Putamen (tissue), 1 donor: ENCODE data around the gene BPIFB4.
"Not testable (repeated sequence)": the region's sequence is repeated elsewhere in the genome, so short reads cannot be mapped to it uniquely, and the experiment has no call there.

Source experiments
- DNase-seq: peaks from one replicate; pipeline ENCODE4 v3.0.0-alpha.2; 2016; ENCODE audit warnings: low spot score

The BPIFB4 gene

DNA sequence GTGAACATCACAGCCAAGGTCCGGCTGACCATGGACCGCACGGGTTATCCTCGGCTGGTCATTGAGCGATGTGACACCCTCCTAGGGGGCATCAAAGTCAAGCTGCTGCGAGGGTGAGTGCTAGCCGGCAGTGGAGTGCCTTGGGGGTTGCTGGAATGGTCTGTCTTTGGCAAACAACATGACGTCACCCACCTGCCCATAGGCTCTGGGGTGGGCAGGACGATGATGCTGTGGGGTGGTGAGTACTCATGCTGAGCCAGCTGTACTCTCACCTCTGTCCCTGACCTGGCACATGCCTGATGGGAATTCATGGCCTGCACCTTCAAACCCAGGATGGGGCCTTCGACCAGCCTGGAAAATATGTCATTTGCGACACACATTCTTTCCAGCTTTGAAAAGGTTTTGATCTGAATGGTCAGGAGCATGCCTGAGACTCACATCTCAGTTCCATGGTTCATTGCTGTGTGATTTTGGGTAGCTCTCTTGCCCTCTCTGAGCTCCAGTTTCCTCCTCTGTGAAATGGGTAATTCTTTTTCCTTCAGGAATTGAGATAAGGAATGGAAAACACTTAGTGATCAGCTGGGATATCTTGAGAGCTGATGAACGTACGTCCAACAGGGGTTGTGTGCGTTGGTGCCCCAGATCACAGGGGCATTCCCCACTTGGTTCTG, 6.7 kb downstream of the BPIFB4 start:
- DNase-seq: no peak

DNA sequence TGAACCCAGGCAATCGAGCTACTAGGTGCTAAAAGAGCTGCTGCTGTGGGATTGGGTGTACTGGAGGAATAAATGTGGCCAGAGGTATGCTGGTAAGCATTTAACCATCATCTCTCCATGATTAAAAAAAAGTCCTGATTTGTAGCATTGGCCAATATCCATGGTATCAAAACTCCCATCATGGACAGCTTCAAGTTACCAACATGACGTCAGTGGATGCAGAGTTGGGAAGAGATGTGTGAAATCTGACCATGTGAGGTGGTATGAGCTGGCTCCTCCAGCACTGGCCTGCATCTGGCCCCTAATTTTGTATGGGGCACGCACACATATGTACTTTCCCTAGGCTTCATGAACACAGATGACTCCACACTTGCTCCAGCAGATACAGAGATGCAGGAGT, 11.7 kb downstream of the BPIFB4 start:
- DNase-seq: no peak

DNA sequence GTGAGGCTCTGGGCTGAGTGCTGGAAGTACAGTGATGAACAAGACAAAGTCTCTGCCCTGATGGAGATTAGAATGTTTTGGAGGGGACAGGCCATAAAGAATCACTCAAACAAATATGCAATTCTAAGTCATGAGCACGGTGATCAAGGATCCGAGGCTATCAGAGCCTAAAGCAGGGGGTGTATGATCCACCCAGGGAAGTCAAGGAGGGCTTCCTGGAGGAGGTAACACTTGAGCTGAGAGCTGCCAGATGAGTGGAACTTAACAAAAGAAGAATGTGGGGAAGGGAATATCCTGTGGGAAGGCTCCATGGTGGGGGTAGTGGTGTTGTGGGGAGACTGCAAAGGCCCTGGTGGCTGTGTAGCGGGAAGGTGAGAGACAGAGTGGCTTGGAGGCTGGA, 12.2 kb downstream of the BPIFB4 start:
- no peak for DNase-seq

DNA sequence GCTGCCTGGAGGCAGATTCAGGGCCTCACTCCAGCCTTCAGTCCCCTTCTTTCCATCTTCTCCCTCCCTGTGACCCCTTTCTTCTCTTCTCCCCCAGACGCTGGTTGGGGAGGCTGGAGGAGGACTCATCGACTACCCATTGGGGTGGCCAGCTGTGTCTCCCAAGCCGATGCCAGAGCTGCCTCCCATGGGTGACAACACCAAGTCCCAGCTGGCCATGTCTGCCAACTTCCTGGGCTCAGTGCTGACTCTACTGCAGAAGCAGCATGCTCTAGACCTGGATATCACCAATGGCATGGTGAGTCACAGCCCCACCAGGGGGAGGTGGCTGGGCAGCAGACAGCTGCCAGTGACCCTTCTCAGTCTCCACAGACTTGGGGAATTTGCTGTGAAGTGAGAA, 12.9 kb downstream of the BPIFB4 start:
- DNase-seq: no peak

DNA sequence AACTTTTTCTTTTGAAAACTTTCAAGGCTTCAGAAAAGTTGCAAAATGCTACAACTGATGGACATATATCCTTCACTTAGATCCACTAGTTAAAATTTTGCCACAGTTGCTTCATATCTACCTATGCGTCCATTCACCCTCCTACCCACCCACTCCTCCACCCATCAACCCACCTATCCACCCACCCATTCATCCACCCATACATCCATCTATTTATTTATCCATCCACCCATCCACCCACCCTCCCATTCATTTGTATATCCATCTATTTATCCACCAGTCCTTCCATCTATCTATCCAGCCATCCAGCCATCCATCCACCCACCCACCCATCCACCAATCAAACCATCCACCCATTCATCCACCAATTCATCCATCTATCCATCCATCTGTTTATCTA, 13.6 kb downstream of the BPIFB4 start:
- no peak for DNase-seq

DNA sequence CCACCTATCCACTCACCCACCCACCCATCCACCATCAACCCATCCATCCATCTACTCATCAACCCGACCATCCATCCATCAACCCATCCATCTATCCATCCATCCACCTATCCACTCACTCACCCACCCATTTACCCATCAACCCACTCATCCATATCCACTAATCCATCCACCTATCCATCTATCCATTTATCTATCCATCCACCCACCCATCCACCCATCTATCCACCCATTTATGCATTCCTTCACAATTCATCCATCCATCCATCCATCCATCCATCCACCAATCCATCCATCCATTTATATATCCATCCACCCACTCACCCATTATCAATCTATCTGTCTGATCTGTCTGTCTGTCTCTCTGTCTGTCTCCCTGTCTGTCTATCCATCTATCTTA, 14.1 kb downstream of the BPIFB4 start:
- no peak for DNase-seq

DNA sequence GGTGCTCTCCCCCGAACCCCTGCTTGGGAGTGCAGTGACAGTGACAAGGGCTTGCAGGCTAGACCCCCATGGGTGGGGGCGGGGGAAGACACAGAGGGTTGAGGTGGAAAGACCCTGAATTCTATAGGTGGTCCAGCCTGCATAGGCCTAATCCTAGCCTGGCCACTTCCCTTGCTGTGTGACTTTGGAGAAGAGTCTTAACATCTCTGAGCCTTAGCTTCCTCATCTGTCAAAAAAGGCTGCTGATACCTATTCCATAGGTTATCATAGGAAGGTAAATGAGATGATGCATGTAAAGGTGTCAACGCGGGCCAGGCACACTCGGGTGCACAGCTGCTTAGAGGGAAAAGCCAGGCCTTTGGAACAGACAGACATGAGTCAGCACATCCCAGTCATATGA, 15.8 kb downstream of the BPIFB4 start:
- DNase-seq: no peak

DNA sequence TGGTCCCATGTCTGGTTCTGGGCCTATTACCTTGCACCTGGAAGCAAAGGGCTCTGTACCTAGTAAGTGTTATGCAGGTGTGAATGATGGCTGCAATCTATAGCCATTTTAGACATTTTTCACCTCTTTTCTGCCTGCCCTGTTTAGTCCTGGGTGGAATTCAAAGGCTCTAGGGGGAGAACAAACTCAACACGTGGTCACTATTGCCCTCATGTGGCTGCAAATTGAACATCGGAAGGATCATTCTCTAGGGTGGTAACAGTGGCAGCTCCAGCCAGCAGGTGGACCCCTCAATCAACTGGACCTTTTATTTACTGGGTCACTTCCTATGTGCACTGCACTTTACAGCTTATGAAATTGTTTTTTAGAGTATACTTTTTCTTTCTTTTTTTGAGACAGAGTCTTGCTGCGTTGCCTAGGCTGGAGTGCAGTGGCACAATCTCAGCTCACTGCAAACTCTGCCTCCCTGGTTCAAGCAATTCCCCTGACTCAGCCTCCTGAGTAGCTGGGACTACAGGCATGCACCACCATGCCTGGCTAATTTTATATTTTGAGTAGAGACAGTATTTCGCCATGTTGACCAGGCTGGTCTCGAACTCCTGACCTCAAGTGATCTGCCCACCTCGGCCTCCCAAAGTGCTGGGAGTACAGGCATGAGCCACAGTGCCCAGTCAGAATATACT, 16.6 kb downstream of the BPIFB4 start:
- peak; percentile 73 for DNase-seq

DNA sequence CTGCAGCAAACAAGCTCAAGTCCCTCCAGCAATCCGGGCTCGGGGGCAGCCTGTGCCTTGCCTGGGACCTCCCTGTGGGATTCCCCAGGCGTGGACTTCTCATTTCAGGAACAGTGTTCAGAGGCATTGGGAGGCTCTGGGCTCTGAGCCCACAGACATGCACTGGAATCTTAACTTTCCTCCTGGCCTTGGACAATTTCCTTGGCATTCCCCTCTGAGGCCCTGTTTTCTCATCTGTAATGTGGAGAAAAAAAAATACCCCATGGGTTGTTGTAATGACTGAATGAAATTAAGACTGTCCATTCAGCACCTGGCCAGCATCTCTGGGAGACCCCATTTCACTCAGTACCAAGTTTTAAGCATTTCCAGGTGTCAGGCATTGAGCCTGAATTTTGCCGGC, 17.6 kb downstream of the BPIFB4 start:
- no peak for DNase-seq

DNA sequence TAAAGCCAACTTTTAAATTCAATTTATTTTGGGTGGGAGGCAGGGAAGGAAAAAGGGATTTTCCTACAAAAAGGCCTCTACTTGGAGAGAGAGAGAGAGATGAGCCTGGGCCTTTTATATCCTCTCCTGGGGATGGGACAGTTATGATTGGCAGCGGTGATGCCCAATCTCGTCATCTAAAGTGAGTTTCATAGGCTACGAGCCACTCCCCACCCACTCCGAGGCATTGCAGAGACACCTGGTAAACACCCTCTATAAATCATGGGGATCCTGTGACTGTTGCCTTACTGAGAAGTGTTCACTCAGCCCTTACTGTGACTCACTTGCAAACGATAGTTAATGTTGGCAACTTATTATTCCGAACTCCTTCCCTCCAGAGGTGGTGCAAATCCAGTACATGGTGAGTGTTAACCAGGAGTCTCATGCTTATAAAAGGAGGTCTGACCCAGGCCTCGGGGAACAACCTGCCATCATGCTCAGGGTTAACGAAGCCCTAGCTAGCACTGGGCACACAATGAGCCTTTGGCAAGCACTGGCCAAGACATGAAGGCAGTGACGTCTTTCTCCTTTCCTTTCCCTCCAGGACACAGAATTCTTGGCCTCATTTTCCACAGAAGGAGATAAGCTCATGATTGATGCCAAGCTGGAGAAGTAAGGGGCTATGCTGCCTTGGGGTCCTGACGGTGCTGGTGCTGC, 20.5 kb downstream of the BPIFB4 start:
- DNase-seq: no peak

DNA sequence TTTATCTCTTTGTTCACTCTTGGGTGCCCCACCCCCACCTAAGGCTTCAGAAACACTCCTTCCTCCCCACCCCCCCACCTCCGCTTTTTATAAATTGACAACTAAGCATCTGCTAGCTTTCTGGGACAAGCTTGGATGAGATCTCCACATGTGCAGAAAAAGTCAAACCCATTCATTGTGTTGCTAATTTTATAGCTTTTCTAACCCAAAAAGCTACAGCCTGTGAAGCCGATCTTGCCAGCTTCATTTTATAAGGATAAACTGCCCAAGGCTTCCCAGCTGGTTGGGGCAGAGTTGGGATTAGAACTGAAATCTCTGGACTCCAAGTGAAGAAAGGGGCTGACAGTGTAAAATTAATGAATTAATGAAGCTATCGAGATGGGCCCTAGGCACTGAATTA, 24.1 kb downstream of the BPIFB4 start:
- DNase-seq: no peak

DNA sequence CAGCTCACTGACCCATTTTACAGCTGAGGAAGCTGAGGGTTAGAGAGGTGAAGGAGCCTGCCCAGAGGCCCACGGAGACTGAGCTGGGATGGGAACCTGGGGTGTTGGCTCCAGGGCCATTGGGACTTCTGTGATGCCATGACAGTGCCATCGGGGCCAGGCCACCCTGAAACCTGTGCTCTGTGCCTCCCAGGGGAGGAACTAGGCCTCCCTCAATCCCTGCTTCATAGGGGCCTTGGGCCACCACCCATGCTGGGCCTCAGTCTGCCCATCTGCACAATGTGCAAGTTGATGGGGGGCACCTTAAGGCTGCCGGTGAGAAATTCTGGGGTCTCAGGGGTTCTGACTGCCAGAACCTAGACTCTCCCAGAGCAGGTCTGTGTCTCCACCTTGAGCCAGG, 24.9 kb downstream of the BPIFB4 start:
- DNase-seq: no peak

DNA sequence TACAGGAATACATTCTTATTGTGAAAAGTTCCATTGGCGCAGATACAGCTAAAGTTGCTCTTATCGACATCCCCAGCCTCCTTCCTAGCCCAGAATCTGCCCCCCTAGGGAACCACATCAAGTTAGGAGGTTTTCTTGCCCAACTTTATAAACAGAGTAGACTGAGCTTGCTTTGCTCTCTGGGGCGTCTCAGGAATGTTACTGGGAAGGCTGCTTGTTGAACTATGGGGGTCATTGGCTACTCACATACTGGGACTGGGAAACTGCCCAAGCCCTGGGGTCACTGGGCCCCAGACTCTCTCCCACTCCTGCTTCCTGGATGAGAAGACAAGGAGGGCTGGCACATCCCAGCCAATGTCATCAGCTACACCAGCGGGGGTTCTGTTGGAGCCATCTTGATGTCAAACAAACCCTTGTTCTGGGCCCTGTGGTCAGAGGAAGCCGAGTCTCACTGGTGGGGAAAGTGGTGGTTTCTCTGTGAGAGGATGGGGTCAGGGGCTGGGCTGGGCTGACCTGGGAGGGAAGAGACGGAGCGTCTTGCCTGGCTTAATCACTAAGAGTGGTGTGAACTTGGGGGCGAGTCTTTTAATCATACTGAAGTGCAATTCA, 26.0 kb downstream of the BPIFB4 start:
- no peak for DNase-seq

DNA sequence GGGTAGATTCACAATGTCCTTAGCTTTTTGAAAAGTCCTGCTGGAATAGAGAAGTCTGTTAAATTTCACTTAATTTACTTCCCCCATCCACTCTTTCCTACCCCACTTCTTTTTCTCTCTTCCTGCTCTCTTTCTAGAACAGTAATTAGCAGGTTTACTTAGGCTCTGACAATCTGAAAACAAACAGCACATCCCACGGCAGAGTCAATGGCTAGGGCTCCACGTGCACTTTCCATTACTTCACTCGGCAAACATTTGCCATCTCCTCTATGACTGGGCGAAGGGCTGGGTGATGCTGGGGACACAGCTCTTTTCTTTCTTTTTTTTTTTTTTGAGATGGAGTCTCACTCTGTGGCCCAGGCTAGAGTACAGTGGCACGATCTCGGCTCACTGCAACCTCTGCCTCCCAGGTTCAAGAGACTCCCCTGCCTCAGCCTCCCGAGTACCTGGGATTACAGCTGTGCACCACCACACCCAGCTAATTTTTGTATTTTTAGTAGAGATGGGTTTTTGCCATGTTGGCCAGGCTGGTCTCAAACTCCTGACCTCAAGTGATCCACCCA, 26.7 kb downstream of the BPIFB4 start:
- DNase-seq: not testable (repeated sequence)

DNA sequence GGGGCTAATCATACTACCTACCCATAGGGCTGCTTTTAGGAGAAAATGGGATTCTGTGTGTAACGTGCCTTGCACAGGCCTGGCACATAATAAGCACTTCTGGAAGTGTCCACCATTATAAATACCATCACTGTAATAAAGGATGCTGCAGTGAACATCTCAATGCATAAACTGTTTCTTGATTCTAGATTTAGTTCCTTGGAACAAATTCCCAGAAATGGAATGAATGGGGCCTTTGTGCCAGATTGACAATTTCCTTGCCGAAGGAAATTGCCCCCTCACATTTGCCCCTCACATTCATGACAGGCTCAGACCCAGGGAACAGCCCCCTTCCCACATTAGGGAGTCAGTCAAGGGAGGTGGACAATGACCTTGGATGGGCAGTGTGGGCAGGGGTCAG, 29.2 kb downstream of the BPIFB4 start:
- no peak for DNase-seq

DNA sequence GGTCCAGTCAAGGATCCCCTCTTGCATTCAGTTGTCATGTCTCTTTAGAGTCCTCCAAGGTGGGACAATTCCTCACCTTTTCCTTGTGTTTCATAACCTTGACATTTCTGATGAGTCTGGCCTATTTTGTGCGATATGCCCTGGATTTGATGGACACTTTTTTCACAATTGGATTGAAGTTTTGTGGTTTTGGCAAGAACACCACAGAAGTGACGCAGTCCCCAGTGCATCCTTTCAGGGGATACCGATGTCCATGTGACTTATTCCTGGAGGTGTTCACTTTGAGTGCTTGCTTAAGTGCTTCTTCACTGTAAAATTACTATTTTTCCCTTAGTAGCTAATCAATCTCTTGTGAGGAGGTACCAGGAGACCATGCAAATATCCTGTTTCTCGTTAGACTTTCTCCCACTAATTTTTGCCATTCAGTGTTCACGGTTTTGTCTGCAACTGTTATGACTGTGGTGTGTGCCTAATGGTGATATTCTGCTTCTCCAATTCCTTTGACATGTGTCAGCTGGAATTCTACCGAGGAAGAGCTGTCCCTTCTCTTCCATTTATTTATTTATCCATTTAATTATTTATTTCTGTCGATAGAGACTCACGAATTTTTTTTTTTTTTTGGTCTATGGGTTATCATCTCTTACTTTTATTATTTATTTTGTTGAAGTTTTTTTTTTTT, 30.8 kb downstream of the BPIFB4 start:
- no peak for DNase-seq

DNA sequence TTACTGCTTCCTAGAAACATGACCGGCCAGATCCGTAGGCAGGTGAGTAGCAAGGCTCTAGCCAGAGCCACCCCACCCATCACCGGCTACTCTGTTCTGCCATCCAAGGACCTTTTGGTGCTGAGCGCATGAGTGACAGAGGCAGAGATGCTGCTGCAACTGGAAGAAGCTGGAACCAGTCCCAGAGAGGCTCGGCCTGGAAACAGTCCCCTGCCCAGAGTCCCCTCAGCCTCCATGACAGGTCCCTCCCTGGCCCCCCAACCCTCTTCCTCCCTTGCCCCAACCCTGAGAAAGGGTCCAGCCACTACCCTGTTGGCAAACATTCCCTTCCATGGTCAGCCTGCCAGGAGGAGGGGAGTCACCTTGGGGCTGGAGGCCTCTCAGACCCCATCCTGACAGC, 31.9 kb downstream of the BPIFB4 start:
- DNase-seq: no peak

DNA sequence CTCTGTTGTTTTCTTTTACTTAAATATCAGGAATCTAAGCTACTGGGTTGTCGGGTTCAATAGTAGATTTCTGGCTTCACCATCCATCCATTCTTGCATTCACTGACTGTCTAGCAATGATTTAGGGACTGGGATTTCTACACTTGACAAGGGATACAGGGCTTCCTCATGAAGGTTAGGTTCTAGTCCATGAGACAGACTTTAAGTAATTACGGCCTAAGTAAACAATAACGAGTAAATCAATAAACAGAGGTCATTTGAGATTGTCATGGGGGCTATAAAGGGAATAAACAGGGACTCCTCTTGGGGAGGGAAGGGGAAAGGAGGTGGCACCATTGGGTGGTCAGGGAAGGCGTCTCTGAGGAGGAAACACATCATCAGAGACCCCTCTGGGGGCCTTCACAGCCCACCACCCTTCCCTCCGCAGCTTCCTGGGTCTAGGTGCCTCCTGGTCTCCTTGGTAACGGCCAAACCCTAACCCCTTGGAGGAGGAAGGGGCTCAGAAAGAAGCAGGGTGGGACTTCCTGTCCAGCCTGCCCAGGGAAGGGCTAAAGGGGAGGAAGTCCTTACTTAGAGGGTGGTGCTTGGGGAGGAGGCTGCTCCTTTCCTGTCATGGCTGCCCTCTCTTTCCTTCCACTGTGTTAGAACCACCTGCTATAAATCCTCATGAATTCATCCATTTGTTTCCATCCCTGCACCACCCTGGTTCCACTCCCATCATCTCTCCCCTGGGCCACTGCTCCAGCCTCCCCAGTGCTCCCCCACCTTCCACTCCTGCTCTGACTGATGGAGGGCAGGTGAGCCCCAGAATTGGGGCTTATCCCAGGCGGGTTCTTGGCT, 33.3 kb downstream of the BPIFB4 start:
- no peak for DNase-seq

DNA sequence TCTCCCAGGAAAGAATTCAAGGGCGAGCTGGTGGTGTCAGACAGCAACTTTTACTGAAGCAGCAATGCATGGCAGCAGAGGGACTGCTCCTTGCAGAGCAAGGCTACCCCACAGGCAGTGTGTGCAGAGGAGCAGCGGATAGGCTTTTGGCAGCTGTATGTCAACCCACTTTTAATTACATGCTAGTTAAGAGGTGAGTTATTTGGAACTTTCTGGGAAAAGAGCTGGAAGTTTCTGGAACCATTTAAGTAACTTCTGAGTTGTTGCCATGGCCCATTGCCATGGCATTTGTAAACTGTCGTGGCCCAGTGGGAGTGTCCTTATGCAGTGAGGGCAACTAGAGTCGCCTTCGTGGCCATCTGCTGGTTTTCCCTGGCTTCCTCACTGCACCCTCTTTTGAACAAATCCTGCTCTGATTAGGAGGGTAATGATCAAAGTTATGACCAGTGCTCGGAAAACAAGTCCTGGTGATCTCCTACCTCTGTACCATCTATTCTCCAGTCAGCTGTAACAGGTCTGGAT, 34.0 kb downstream of the BPIFB4 start:
- no peak for DNase-seq

DNA sequence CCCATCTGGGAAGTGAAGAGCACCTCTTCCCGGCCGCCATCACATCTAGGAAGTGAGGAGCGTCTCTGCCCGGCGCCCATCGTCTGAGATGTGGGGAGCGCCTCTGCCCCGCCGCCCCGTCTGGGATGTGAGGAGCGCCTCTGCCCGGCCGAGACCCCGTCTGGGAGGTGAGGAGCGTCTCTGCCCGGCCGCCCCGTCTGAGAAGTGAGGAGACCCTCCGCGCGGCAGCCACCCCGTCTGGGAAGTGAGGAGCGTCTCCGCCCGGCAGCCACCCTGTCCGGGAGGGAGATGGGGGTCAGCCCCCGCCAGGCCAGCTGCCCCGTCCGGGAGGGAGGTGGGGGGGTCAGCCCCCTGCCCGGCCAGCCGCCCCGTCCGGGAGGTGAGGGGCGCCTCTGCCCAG, 36.1 kb downstream of the BPIFB4 start:
- not testable (repeated sequence) for DNase-seq
